ENCODE results near the gene PIMREG.

Gene PIMREG

DNA sequence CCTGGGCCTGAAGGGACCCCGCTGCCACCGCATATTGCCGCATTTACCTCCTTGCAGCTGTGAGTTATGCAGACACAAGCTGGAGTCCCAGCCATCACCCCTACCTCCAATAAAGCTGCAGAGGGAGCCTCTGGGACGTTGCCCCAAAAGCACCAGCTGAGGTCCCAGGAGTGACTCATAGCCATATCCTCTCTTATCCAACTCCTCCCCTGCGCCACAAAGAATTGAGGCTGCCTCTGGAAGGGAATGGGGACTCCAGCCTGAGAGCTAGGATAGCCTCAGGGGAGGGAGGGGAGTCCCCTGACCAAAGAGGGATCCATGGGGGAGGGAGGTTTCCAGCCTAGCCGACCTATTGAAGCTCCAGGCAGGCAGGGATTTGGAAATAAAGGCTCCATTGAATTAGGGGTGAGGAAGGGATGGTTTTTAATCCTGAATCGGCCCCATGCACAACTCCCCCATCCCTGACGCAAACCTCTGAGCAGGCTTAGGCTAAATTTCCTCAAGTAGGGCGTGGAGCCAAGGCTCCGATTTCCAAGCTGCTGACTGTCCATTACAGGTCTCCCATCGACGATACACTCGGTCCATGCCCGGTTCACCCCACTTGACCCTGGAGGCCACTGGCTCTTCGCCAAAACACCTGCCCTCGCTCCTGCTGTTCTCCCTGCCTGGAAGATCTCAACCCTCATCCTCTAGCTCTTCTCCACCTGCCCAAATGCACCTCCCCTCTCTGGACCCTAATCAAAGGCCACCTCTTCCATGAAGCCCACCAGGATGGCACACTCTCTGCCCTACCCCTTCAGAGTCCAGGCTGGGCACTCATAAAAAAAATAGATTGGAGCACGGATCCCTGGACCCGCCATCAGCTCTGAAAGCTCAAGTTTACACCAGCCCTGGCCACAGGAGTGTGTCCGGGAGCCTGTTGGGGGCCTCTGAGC is 27.5 kb downstream of the PIMREG start:
- ATAC-seq (ENCODE audit: insufficient read depth, low read depth) (peak; percentile 17; the same call in 1 of the 3 replicates), DNase-seq (no peak)
- Histone ChIP-seq H2AFZ (ENCODE audit: low read depth, low read length) (no peak overlapping the region), H3K27ac (ENCODE audit: low read length) (no peak overlapping the region), H3K27me3 (ENCODE audit: insufficient read depth, low read length, poor library complexity) (peaks cover 5% of the 10 kb centered on the region), H3K9me3 (ENCODE audit: insufficient read depth, low read length, severe bottlenecking) (no peaks in the 10 kb centered on the region), H3K36me3 (ENCODE audit: insufficient read depth, low read length) (no peaks in the 10 kb centered on the region), H3K4me2 (ENCODE audit: insufficient read depth, low read length) (no peak overlapping the region), H3K4me1 (ENCODE audit: insufficient read depth, low read length) (no peaks in the 10 kb centered on the region), H3K79me2 (ENCODE audit: insufficient read depth, low read length) (no peaks in the 10 kb centered on the region), H3K4me3 (ENCODE audit: low read depth in 1 of 2, low read length in 2 of 2) (no peak overlapping the region), H4K20me1 (ENCODE audit: insufficient read depth, low read length) (peaks cover 3% of the 10 kb centered on the region), H3K9ac (ENCODE audit: low read depth, low read length) (no peak overlapping the region)
- TF ChIP-seq EZH2 (IDR thresholded peaks at IDR 0.05; ENCODE audit: borderline replicate concordance, low read depth, low read length, severe bottlenecking) = no peak
- TF ChIP-seq, protein P1, sequence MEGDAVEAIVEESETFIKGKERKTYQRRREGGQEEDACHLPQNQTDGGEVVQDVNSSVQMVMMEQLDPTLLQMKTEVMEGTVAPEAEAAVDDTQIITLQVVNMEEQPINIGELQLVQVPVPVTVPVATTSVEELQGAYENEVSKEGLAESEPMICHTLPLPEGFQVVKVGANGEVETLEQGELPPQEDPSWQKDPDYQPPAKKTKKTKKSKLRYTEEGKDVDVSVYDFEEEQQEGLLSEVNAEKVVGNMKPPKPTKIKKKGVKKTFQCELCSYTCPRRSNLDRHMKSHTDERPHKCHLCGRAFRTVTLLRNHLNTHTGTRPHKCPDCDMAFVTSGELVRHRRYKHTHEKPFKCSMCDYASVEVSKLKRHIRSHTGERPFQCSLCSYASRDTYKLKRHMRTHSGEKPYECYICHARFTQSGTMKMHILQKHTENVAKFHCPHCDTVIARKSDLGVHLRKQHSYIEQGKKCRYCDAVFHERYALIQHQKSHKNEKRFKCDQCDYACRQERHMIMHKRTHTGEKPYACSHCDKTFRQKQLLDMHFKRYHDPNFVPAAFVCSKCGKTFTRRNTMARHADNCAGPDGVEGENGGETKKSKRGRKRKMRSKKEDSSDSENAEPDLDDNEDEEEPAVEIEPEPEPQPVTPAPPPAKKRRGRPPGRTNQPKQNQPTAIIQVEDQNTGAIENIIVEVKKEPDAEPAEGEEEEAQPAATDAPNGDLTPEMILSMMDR (IDR thresholded peaks at IDR 0.05; ENCODE audit: borderline replicate concordance, extremely low read depth, low read length, poor library complexity, severe bottlenecking) = no peak

DNA sequence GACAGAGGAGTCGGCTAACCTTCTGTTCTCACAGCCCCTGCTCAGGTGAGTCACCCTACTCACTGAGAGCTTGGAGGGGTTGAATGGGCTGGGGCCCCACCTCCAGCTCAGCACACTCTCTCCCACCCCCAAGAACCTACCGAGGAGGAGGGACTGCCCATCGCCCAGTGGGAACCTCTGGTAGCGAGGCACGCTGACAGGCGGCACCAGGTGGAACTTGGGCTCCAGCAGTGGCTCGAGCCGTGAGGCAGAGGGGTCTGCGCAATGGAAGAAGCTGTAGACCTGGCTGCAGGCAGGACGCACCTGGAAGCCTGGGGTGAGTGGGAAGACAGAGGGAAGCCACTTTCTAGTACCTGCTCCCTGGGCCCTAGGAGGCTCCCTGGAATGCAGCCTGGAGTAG is 28.3 kb downstream of the PIMREG start:
- Histone ChIP-seq H3K79me2 (ENCODE audit: insufficient read depth, low read length) (no peaks in the 10 kb centered on the region), H3K36me3 (ENCODE audit: insufficient read depth, low read length) (no peaks in the 10 kb centered on the region), H4K20me1 (ENCODE audit: insufficient read depth, low read length) (peaks cover 3% of the 10 kb centered on the region), H2AFZ (ENCODE audit: low read depth, low read length) (no peak overlapping the region), H3K9ac (ENCODE audit: low read depth, low read length) (no peak overlapping the region), H3K4me3 (ENCODE audit: low read depth in 1 of 2, low read length in 2 of 2) (no peak overlapping the region), H3K27ac (ENCODE audit: low read length) (no peak overlapping the region), H3K27me3 (ENCODE audit: insufficient read depth, low read length, poor library complexity) (no peaks in the 10 kb centered on the region), H3K4me1 (ENCODE audit: insufficient read depth, low read length) (no peaks in the 10 kb centered on the region), H3K9me3 (ENCODE audit: insufficient read depth, low read length, severe bottlenecking) (no peaks in the 10 kb centered on the region), H3K4me2 (ENCODE audit: insufficient read depth, low read length) (no peak overlapping the region)
- TF ChIP-seq EZH2 (IDR thresholded peaks at IDR 0.05; ENCODE audit: borderline replicate concordance, low read depth, low read length, severe bottlenecking) = no peak
- TF ChIP-seq, protein P1 (IDR thresholded peaks at IDR 0.05; ENCODE audit: borderline replicate concordance, extremely low read depth, low read length, poor library complexity, severe bottlenecking) = no peak
- no peak for DNase-seq
- ATAC-seq (ENCODE audit: insufficient read depth, low read depth) = no peak

DNA sequence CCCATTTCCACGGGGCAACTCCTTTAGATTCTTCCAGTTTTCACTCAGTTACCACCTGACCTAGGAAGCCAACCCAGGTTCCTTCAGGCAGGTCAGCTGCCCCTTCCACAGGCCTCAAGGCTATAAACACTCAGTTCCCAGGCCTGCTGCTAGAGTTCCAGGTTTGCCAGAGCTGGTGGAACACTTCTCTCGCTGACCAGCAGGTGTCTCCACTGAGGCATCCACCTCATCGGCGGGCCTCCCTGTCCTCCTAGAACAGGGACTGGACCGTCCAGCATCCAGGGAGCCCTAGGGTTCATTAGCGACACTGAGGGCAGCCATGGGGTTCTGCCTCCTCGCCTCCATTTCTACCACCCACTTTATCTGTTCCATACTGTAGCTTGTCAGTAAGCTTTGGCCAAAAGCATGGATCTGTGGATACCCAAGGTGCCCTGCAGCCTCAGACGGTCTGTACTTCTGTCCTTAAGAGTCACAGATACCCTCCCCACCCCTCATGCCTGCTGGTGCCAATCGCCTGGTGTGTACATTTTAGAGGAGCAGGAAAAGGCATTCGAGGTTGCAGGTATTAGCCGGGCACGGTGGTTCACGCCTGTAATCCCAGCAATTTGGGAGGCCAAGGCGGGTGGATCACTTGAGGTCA is 29.0 kb downstream of the PIMREG start:
- no peak overlapping the region for H3K27ac ChIP-seq (ENCODE audit: low read length)
- no peaks in the 10 kb centered on the region for H3K79me2 ChIP-seq (ENCODE audit: insufficient read depth, low read length)
- H3K36me3 ChIP-seq (ENCODE audit: insufficient read depth, low read length) = no peaks in the 10 kb centered on the region
- no peak overlapping the region for H3K4me2 ChIP-seq (ENCODE audit: insufficient read depth, low read length)
- no peaks in the 10 kb centered on the region for H3K27me3 ChIP-seq (ENCODE audit: insufficient read depth, low read length, poor library complexity)
- DNase-seq (peak; percentile 67), ATAC-seq (ENCODE audit: insufficient read depth, low read depth) (peak; percentile 82)
- H3K4me1 ChIP-seq (ENCODE audit: insufficient read depth, low read length) = no peaks in the 10 kb centered on the region
- peak overlapping the region; percentile 21; the same call in 1 of the 2 replicates for H2AFZ ChIP-seq (ENCODE audit: low read depth, low read length)
- TF ChIP-seq, protein P1 (IDR thresholded peaks at IDR 0.05; ENCODE audit: borderline replicate concordance, extremely low read depth, low read length, poor library complexity, severe bottlenecking) = peak; percentile 95
- no peak for TF ChIP-seq EZH2 (IDR thresholded peaks at IDR 0.05; ENCODE audit: borderline replicate concordance, low read depth, low read length, severe bottlenecking)
- H3K4me3 ChIP-seq (ENCODE audit: low read depth in 1 of 2, low read length in 2 of 2) = no peak overlapping the region
- H3K9me3 ChIP-seq (ENCODE audit: insufficient read depth, low read length, severe bottlenecking) = no peaks in the 10 kb centered on the region
- peaks cover 3% of the 10 kb centered on the region for H4K20me1 ChIP-seq (ENCODE audit: insufficient read depth, low read length)
- H3K9ac ChIP-seq (ENCODE audit: low read depth, low read length) = no peak overlapping the region
